ENCODE measurements around the gene RPL7A.
A peak's percentile ranks its signal among the peaks of the same experiment; 100 is the strongest.

DNA sequence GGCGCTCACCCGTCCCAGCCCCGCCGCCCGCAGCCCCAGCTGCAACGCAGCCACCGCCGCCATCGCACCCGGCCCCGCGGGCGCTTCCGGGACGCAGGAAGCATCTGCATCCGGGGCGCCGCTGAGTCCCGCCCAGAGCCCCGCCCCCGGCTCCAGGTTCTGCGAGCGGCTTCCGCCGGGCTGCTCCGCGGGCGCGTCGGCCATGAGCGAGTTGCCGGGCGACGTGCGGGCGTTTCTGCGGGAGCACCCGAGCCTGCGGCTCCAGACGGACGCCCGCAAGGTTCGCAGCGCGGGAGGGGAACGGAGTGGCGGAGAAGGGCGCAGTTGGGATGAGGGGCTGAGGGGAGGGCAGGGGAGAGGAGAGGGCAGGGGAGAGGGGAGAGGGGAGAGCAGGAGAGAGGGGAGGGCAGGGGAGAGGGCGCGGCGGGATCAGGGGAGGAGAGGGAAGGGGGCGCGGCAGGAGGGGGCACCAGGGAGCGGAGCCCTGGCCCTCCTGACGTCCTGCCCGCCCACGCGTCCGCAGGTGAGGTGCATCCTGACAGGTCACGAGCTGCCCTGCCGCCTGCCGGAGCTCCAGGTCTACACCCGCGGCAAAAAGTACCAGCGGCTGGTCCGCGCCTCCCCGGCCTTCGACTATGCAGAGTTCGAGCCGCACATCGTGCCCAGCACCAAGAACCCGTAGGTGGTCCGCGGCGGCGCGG lies 8.5 kb downstream of the RPL7A start, which contains the start of the genes SURF1 and SURF2:
- TF ChIP-seq POLR2A (IDR thresholded peaks at IDR 0.05) = peak; percentile 48 to 49
- TF ChIP-seq, protein P1, sequence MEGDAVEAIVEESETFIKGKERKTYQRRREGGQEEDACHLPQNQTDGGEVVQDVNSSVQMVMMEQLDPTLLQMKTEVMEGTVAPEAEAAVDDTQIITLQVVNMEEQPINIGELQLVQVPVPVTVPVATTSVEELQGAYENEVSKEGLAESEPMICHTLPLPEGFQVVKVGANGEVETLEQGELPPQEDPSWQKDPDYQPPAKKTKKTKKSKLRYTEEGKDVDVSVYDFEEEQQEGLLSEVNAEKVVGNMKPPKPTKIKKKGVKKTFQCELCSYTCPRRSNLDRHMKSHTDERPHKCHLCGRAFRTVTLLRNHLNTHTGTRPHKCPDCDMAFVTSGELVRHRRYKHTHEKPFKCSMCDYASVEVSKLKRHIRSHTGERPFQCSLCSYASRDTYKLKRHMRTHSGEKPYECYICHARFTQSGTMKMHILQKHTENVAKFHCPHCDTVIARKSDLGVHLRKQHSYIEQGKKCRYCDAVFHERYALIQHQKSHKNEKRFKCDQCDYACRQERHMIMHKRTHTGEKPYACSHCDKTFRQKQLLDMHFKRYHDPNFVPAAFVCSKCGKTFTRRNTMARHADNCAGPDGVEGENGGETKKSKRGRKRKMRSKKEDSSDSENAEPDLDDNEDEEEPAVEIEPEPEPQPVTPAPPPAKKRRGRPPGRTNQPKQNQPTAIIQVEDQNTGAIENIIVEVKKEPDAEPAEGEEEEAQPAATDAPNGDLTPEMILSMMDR (IDR thresholded peaks at IDR 0.05) = no peak

Data from uterus (tissue), 2 donors.